ENCODE measurements around the gene TCP1.

GRCh38 chr6:159761873-159762680 is 27.3 kb downstream of the TCP1 start, which contains the start of gene ACAT2:
- peak in 3 of 4 donors; percentile 61 to 78 (median 73) for TF ChIP-seq POLR2A (IDR thresholded peaks at IDR 0.05)
- peak in 5 of 6 experiments; percentile 11 to 42 (median 35) for TF ChIP-seq CTCF (IDR thresholded peaks at IDR 0.05)
- peak; percentile 55 to 59 for TF ChIP-seq POLR2AphosphoS5 (IDR thresholded peaks at IDR 0.05)
- TF ChIP-seq EP300 (IDR thresholded peaks at IDR 0.05): peak in 1 of 4 donors; percentile 79
